ENCODE measurements around the gene RHAG. TPM values are rescaled to one million over a fixed set of nuclear protein-coding genes. Genes with fewer than 3 reads are reported as not detected.
"Not testable (repeated sequence)": the region's sequence is repeated elsewhere in the genome, so short reads cannot be mapped to it uniquely, and the experiment has no call there.

The RHAG gene
- total and polyA plus RNA-seq, 2 donors (not counting 1 experiment from before 2014, with no cell fraction given) = not detected

- no peaks in the 10 kb centered on the region for H3K79me2 ChIP-seq (ENCODE audit: control insufficient read depth, insufficient read depth, low read length)
- ChIA-PET CTCF (no interaction called here), POLR2A (no interaction called here)
- ATAC-seq (ENCODE audit: low read depth) (no peak), DNase-seq (no peak)
- no peak overlapping the region for H3K9ac ChIP-seq (ENCODE audit: low read length)
- no peak overlapping the region for H2AFZ ChIP-seq (ENCODE audit: insufficient read depth, low read depth, low read length, poor library complexity, severe bottlenecking)
- no peaks in the 10 kb centered on the region for H3K27me3 ChIP-seq (replicated peaks in 1 of 4; ENCODE audit: control extremely low read depth in 1 of 4, control insufficient read depth in 3 of 4, insufficient read depth in 4 of 4, low read length in 3 of 4)
- Mint-ChIP-seq H3K27ac (no peak overlapping the region), H3K4me3 (no peak overlapping the region), H3K9me3 (ENCODE audit: insufficient read depth) (no peaks in the 10 kb centered on the region), H3K27me3 (no peaks in the 10 kb centered on the region), H3K4me1 (no peaks in the 10 kb centered on the region)
- no peaks in the 10 kb centered on the region for H3K9me3 ChIP-seq (ENCODE audit: control extremely low read depth in 1 of 3, control insufficient read depth in 2 of 3, insufficient read depth in 1 of 3, low read length in 2 of 3)
- H3K36me3 ChIP-seq (replicated peaks in 1 of 2; ENCODE audit: control extremely low read depth in 1 of 2, control insufficient read depth in 1 of 2, extremely low read depth in 1 of 2, insufficient read depth in 2 of 2, low read length in 1 of 2) = no peaks in the 10 kb centered on the region
- no peak for TF ChIP-seq CTCF (IDR thresholded peaks at IDR 0.05)
- no peak for TF ChIP-seq EZH2 (IDR thresholded peaks at IDR 0.05; ENCODE audit: borderline replicate concordance, insufficient read depth, low read depth, low read length, poor library complexity, severe bottlenecking)
- no peaks in the 10 kb centered on the region for H3K4me1 ChIP-seq (ENCODE audit: control insufficient read depth in 2 of 2, insufficient read depth in 2 of 2, low read length in 2 of 2)
- no peaks in the 10 kb centered on the region for H4K20me1 ChIP-seq (ENCODE audit: control insufficient read depth, insufficient read depth, low read length, poor library complexity, severe bottlenecking)
- no peak overlapping the region for H3K4me2 ChIP-seq (replicated peaks; ENCODE audit: low read depth, low read length, poor library complexity, severe bottlenecking)
- WGBS (ENCODE audit: insufficient coverage) = 95% methylated on average over 2 of the region's 3 CpGs
- intact Hi-C loops (cut with micrococcal nuclease) = no loop called here
- no peak overlapping the region for H3K27ac ChIP-seq (ENCODE audit: low read length in 2 of 2)
- H3K4me3 ChIP-seq (ENCODE audit: control extremely low read depth in 1 of 5, extremely low read depth in 1 of 5, insufficient read depth in 1 of 5, low read depth in 2 of 5, low read length in 4 of 5) = no peak overlapping the region
Observed at GRCh38 chr6:49664817-49665216, 28.2 kb upstream of the RHAG start.

- H3K4me1 ChIP-seq (ENCODE audit: control insufficient read depth in 2 of 2, insufficient read depth in 2 of 2, low read length in 2 of 2); ATAC-seq (ENCODE audit: low read depth); H3K27ac Mint-ChIP-seq; H3K27me3 Mint-ChIP-seq; DNase-seq; H3K4me3 Mint-ChIP-seq; H4K20me1 ChIP-seq (ENCODE audit: control insufficient read depth, insufficient read depth, low read length, poor library complexity, severe bottlenecking); H3K9ac ChIP-seq (ENCODE audit: low read length); H3K27ac ChIP-seq (ENCODE audit: low read length in 2 of 2); H3K4me2 ChIP-seq (replicated peaks; ENCODE audit: low read depth, low read length, poor library complexity, severe bottlenecking); H3K4me3 ChIP-seq (ENCODE audit: control extremely low read depth in 1 of 5, extremely low read depth in 1 of 5, insufficient read depth in 1 of 5, low read depth in 2 of 5, low read length in 4 of 5); CTCF ChIA-PET; H2AFZ ChIP-seq (ENCODE audit: insufficient read depth, low read depth, low read length, poor library complexity, severe bottlenecking); H3K9me3 Mint-ChIP-seq (ENCODE audit: insufficient read depth); POLR2A ChIA-PET; H3K79me2 ChIP-seq (ENCODE audit: control insufficient read depth, insufficient read depth, low read length); H3K36me3 ChIP-seq (replicated peaks in 1 of 2; ENCODE audit: control extremely low read depth in 1 of 2, control insufficient read depth in 1 of 2, extremely low read depth in 1 of 2, insufficient read depth in 2 of 2, low read length in 1 of 2); intact Hi-C loops (cut with micrococcal nuclease); H3K27me3 ChIP-seq (replicated peaks in 1 of 4; ENCODE audit: control extremely low read depth in 1 of 4, control insufficient read depth in 3 of 4, insufficient read depth in 4 of 4, low read length in 3 of 4); H3K4me1 Mint-ChIP-seq; H3K9me3 ChIP-seq (ENCODE audit: control extremely low read depth in 1 of 3, control insufficient read depth in 2 of 3, insufficient read depth in 1 of 3, low read length in 2 of 3): not testable (repeated sequence)
- WGBS (ENCODE audit: insufficient coverage) = no CpG with 5 or more reads among the region's 1 CpG
Observed at GRCh38 chr6:49664054-49664453, 27.4 kb upstream of the RHAG start.

Data from B cell (primary cell).